RWPE1 (cell line): ENCODE measurements around the gene IGFBP1.

Experiments
- CTCF ChIA-PET: fragments of 350-600 bp; sonication (Branson Sonifier 250); formaldehyde crosslinking; extraction: SDS; loops from one replicate; lab custom pipeline; 2021; lab: Yijun Ruan, JAX
- POLR2A ChIA-PET: fragments of 400-600 bp; formaldehyde crosslinking; extraction: SDS; loops from one replicate; lab custom pipeline; 2020; ENCODE audit warnings: antibody characterized with exemption; ENCODE audit not compliant: low non-redundant PET; lab: Yijun Ruan, JAX
- DNase-seq: peaks from one replicate; pipeline ENCODE4 v3.0.0; 2012; ENCODE audit warnings: low spot score
- H3K27ac ChIP-seq: fragments of 450-650 bp; 2 replicates; pipeline ENCODE4 v1.5.1; 2017
- CTCF ChIP-seq: fragments of 450-650 bp; conservative IDR thresholded peaks from 2 replicates; pipeline ENCODE4 v1.5.1; 2017; ENCODE audit warnings: low read depth, mild to moderate bottlenecking

Gene IGFBP1

GRCh38 chr7:45890125-45890901 is 2.0 kb downstream of the IGFBP1 start:
- no peak for TF ChIP-seq CTCF
- ChIA-PET POLR2A (no interaction called here), CTCF (interaction anchor here (0.6 to 1.2 kb wide), 7 partner anchors 10 to 1290 kb away, joined by 3 to 4 read pairs (median 3); no protein-coding TSS in a partner anchor)
- no peak for DNase-seq
- no peak overlapping the region for H3K27ac ChIP-seq

GRCh38 chr7:45890902-45891461 is 2.7 kb downstream of the IGFBP1 start:
- POLR2A ChIA-PET = no interaction called here
- no peak overlapping the region for H3K27ac ChIP-seq
- CTCF ChIA-PET = interaction anchor here (0.6 to 1.2 kb wide), 6 partner anchors 12 to 1290 kb away, joined by 3 to 4 read pairs (median 4); no protein-coding TSS in a partner anchor
- TF ChIP-seq CTCF = peak; percentile 89
- DNase-seq = peak; percentile 48

- TF ChIP-seq CTCF = peak; percentile 53
- CTCF ChIA-PET = interaction anchor here (0.6 to 1.2 kb wide), 7 partner anchors 18 to 1362 kb away, joined by 3 to 4 read pairs (median 3); no protein-coding TSS in a partner anchor
- H3K27ac ChIP-seq = no peak overlapping the region
- POLR2A ChIA-PET = no interaction called here
- no peak for DNase-seq
Measured at GRCh38 chr7:45891462-45892402, 3.4 kb downstream of the IGFBP1 start.

GRCh38 chr7:45892407-45893035 is 4.2 kb downstream of the IGFBP1 start:
- POLR2A ChIA-PET = no interaction called here
- CTCF ChIA-PET = interaction anchor here (0.6 to 0.9 kb wide), 4 partner anchors 18 to 1361 kb away, joined by 3 read pairs; no protein-coding TSS in a partner anchor
- DNase-seq = no peak
- no peak overlapping the region for H3K27ac ChIP-seq
- TF ChIP-seq CTCF = no peak

GRCh38 chr7:45893374-45893995 is 5.2 kb downstream of the IGFBP1 start:
- CTCF ChIA-PET = interaction anchor here (0.6 kb wide), 1 partner anchor 9 kb away, joined by 3 read pairs; no protein-coding TSS in a partner anchor
- H3K27ac ChIP-seq = no peak overlapping the region
- POLR2A ChIA-PET = no interaction called here
- no peak for TF ChIP-seq CTCF
- DNase-seq = no peak
